Epithelial cell of esophagus (primary cell): ENCODE measurements around the gene CABLES1.
A peak's percentile ranks its signal among the peaks of the same experiment; 100 is the strongest.
"Not testable (repeated sequence)": the region's sequence is repeated elsewhere in the genome, so short reads cannot be mapped to it uniquely, and the experiment has no call there.

Experiments
- DNase-seq: peaks from one replicate; pipeline ENCODE4 v3.0.0; 2010; ENCODE audit warnings: low read depth
- H3K4me3 ChIP-seq: 2 replicates; pipeline ENCODE4 v1.5.1; 2011; ENCODE audit warnings: mild to moderate bottlenecking, low read length, control low read depth
- CTCF ChIP-seq: IDR thresholded peaks from 2 replicates; pipeline ENCODE4 v1.5.1; 2011; ENCODE audit warnings: low read depth, mild to moderate bottlenecking, low read length, control low read depth, inconsistent platforms; ENCODE audit not compliant: insufficient read depth; ENCODE audit errors: missing control alignments

The CABLES1 gene

GRCh38 chr18:23094411-23095190 is 40.7 kb upstream of the CABLES1 start:
- no peak for TF ChIP-seq CTCF
- no peak for DNase-seq
- H3K4me3 ChIP-seq: no peak overlapping the region

GRCh38 chr18:23095463-23095862 is 39.8 kb upstream of the CABLES1 start:
- no peak for DNase-seq
- H3K4me3 ChIP-seq: no peak overlapping the region
- TF ChIP-seq CTCF: no peak

DNA sequence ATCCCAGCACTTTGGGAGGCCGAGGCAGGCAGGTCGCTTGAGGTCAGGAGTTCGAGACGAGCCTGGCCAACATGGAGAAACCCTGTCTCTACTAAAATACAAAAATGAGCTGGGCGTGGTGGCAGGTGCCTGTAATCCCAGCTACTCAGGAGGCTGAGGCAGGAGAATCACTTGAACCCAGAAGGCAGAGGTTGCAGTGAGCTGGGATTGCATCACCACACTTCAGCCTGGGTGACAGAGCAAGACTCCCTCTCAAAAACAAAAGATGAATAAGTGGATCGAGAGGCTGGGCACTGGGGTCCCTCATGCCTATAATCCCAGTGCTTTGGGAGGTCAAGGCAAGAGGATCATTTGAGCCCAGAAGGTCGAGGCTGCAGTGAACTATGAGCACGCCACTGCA is 38.3 kb upstream of the CABLES1 start:
- not testable (repeated sequence) for DNase-seq, H3K4me3 ChIP-seq

GRCh38 chr18:23099621-23100020 is 35.7 kb upstream of the CABLES1 start:
- no peak overlapping the region for H3K4me3 ChIP-seq

DNA sequence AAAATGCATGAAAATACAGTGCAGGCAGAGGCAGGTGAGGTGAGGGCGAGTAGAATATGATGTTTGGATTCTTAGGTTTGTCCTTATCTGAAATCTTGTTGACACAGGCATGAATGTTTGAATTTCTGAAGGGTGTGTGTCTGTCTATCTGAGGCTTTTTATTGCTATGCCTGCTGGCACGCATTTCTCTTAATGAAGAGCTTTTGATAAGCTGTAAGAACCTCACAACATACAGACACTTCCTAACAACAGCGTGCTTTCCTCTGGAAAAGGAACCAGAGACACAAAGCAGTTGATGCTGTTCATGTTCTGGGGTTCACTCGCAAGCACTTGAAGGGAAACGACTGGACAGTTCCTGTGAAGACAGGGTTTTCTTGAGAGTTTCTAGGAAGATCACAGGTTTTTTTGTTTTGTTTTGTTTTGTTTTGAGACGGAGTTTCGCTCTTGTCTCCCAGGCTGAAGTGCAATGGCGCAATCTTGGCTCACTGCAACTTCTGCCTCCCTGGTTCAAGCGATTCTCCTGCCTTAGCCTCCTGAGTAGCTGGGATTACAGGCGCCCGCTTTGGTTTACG is 33.3 kb upstream of the CABLES1 start:
- no peak for TF ChIP-seq CTCF
- H3K4me3 ChIP-seq: no peak overlapping the region
- DNase-seq: no peak

More at GRCh38 chr18:23099621-23100020, 35.7 kb upstream of the CABLES1 start:
- DNase-seq: peak; percentile 60
- TF ChIP-seq CTCF: no peak

GRCh38 chr18:23102493-23103261 is 32.6 kb upstream of the CABLES1 start:
- no peak for TF ChIP-seq CTCF
- DNase-seq: no peak
- H3K4me3 ChIP-seq: no peak overlapping the region

- no peak overlapping the region for H3K4me3 ChIP-seq
- no peak for TF ChIP-seq CTCF
- DNase-seq: no peak
These were observed 31.8 kb upstream of the CABLES1 start for GRCh38 chr18:23103449-23103848.
